Measurements from ENCODE around the gene CLCN2.

CLCN2 gene

GRCh38 chr3:184332370-184333090 is 28.9 kb downstream of the CLCN2 start:
- no peak for DNase-seq

- no peak for DNase-seq
Measured at GRCh38 chr3:184328516-184328915, 32.9 kb downstream of the CLCN2 start.

- DNase-seq: no peak
Measured at GRCh38 chr3:184327171-184327570, 34.2 kb downstream of the CLCN2 start.

GRCh38 chr3:184325715-184326369 is 35.6 kb downstream of the CLCN2 start:
- DNase-seq: no peak

GRCh38 chr3:184325269-184325668 is 36.1 kb downstream of the CLCN2 start:
- DNase-seq: no peak

- no peak for DNase-seq
Measured at GRCh38 chr3:184323696-184324095, 37.7 kb downstream of the CLCN2 start.

GRCh38 chr3:184322731-184323487 is 38.5 kb downstream of the CLCN2 start:
- DNase-seq: no peak

- DNase-seq: no peak
Measured at GRCh38 chr3:184321666-184322065, 39.7 kb downstream of the CLCN2 start.

GRCh38 chr3:184320104-184320445 is 41.3 kb downstream of the CLCN2 start:
- DNase-seq: peak in 54 of 56 donors; percentile 50 to 97 (median 86)

- DNase-seq: no peak
Measured at GRCh38 chr3:184317201-184317600, 44.2 kb downstream of the CLCN2 start.

GRCh38 chr3:184316792-184317191 is 44.6 kb downstream of the CLCN2 start:
- no peak for DNase-seq

GRCh38 chr3:184315871-184316661 is 45.3 kb downstream of the CLCN2 start:
- peak in 2 of 56 donors; percentile 7 to 18 for DNase-seq

GRCh38 chr3:184315543-184315867 is 45.9 kb downstream of the CLCN2 start:
- DNase-seq: no peak

GRCh38 chr3:184314700-184315542 is 46.5 kb downstream of the CLCN2 start:
- peak in 41 of 56 donors; percentile 14 to 73 (median 48) for DNase-seq

GRCh38 chr3:184314363-184314699 is 47.1 kb downstream of the CLCN2 start, which contains the start of gene EIF4G1:
Gene EIF4G1, plus strand, starts transcription at chr3:184314606. Its CDS starts 1,191 bp downstream, at chr3:184315797.
- DNase-seq: peak; percentile 59 to 95 (median 88)

GRCh38 chr3:184311633-184312032 is 49.8 kb downstream of the CLCN2 start:
- no peak for DNase-seq

- DNase-seq: no peak
Measured at GRCh38 chr3:184308744-184309143, 52.7 kb downstream of the CLCN2 start.

- no peak for DNase-seq
Measured at GRCh38 chr3:184307915-184308314, 53.5 kb downstream of the CLCN2 start.

- no peak for DNase-seq
Measured at GRCh38 chr3:184306341-184306972, 54.9 kb downstream of the CLCN2 start.

GRCh38 chr3:184305577-184305976 is 55.8 kb downstream of the CLCN2 start:
- no peak for DNase-seq
